Astrocyte (in vitro differentiated cells and primary cell): ENCODE results near the gene PLD5. TPM values are rescaled to one million over a fixed set of nuclear protein-coding genes. Genes with fewer than 3 reads are reported as not detected.

Source experiments
- DNase-seq: peaks from one replicate; pipeline ENCODE4 v3.0.0-alpha.2; 2010; ENCODE audit warnings: low read depth
- FAIRE-seq: peaks from 2 replicates; lab custom pipeline; 2011; peaks lifted over from hg19 to GRCh38; lab: Jason Lieb, UNC
- H2AFZ ChIP-seq: 2 replicates; pipeline ENCODE4 v1.6.0; 2012; ENCODE audit warnings: low read depth, low read length, inconsistent platforms
- H3K27ac ChIP-seq: 2 replicates; pipeline ENCODE4 v1.5.1; 2011; ENCODE audit warnings: low read depth, low read length, inconsistent platforms
- H3K27me3 ChIP-seq: 2 replicates; pipeline ENCODE4 v1.6.0; 2011; ENCODE audit warnings: low read length, inconsistent platforms; ENCODE audit not compliant: insufficient read depth
- H3K36me3 ChIP-seq: 2 replicates; pipeline ENCODE4 v1.5.1; 2011; ENCODE audit warnings: low read length, inconsistent platforms; ENCODE audit not compliant: insufficient read depth
- H3K4me1 ChIP-seq: 2 replicates; pipeline ENCODE4 v1.5.1; 2011; ENCODE audit warnings: low read length, inconsistent platforms; ENCODE audit not compliant: insufficient read depth
- H3K4me2 ChIP-seq: 2 replicates; pipeline ENCODE4 v1.6.0; 2012; ENCODE audit warnings: low read length, inconsistent platforms
- H3K4me3 ChIP-seq: 2 replicates; pipeline ENCODE4 v1.5.1; 2011; ENCODE audit warnings: low read depth, mild to moderate bottlenecking, low read length, inconsistent platforms; ENCODE audit not compliant: insufficient read depth
- H3K79me2 ChIP-seq: 2 replicates; pipeline ENCODE4 v1.6.0; 2012; ENCODE audit warnings: mild to moderate bottlenecking, low read length, inconsistent platforms; ENCODE audit not compliant: insufficient read depth
- H3K9ac ChIP-seq: 2 replicates; pipeline ENCODE4 v1.6.0; 2012; ENCODE audit warnings: mild to moderate bottlenecking, low read length, inconsistent platforms
- H3K9me3 ChIP-seq: 2 replicates; pipeline ENCODE4 v1.5.1; 2012; ENCODE audit warnings: low read depth, mild to moderate bottlenecking, low read length, inconsistent platforms; ENCODE audit not compliant: insufficient read depth
- H4K20me1 ChIP-seq: 2 replicates; pipeline ENCODE4 v1.6.0; 2012; ENCODE audit warnings: low read length, inconsistent platforms; ENCODE audit not compliant: insufficient read depth
- H3K27ac Mint-ChIP-seq: one replicate; pipeline ENCODE4 v1.8.0; 2021; ENCODE audit warnings: mild to moderate bottlenecking, mixed read lengths; ENCODE audit not compliant: unreplicated experiment
- H3K27me3 Mint-ChIP-seq: one replicate; pipeline ENCODE4 v1.8.0; 2021; ENCODE audit warnings: low read depth, mixed read lengths; ENCODE audit not compliant: unreplicated experiment
- H3K36me3 Mint-ChIP-seq: one replicate; pipeline ENCODE4 v1.8.0; 2021; ENCODE audit warnings: low read depth, mixed read lengths; ENCODE audit not compliant: unreplicated experiment
- H3K4me1 Mint-ChIP-seq: one replicate; pipeline ENCODE4 v1.8.0; 2021; ENCODE audit warnings: low read depth, mixed read lengths; ENCODE audit not compliant: unreplicated experiment
- H3K4me3 Mint-ChIP-seq: one replicate; pipeline ENCODE4 v1.8.0; 2021; ENCODE audit warnings: mild to moderate bottlenecking, moderate library complexity, mixed read lengths; ENCODE audit not compliant: unreplicated experiment
- H3K9me3 Mint-ChIP-seq: one replicate; pipeline ENCODE4 v1.8.0; 2021; ENCODE audit warnings: mild to moderate bottlenecking, mixed read lengths; ENCODE audit not compliant: unreplicated experiment
- EZH2 ChIP-seq: IDR thresholded peaks from 2 replicates; pipeline ENCODE4 v1.6.1; 2012; ENCODE audit warnings: mild to moderate bottlenecking, low read length, inconsistent platforms; ENCODE audit not compliant: insufficient read depth
- total RNA-seq: library from RNA; stranded (reverse); gene quantifications from 2 replicates; pipeline ENCODE4 v1.2.1, GENCODE V29; 2021
- TF ChIP-seq, protein P1 (sequence below): IDR thresholded peaks from 2 replicates; pipeline ENCODE4 v1.5.1; 2011; ENCODE audit warnings: low read depth, mild to moderate bottlenecking, inconsistent platforms, low read length, moderate library complexity; ENCODE audit not compliant: insufficient read depth

PLD5 gene
- total RNA-seq, 1 donor from 2014 or later = 4.9 TPM

DNA sequence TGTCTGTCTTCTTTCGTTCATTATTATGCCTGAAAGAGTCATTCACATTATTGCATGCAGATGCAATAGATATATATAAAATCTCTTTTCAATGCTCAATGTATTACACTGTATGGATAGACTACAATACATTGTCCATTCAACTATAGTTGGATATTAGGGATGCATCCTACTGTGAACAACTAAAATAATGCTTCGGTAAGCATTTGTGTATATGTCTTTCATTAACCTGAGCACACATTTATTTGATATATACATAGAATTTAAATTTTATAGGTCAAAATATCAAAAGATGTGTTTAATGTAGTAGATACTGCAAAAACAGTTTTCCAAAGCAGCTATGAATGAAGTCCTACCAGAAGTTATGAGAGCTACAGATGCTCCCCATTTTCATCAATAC lies 8.9 kb downstream of the PLD5 start:
- no peak overlapping the region for H3K4me3 Mint-ChIP-seq
- Histone ChIP-seq H3K9ac (no peak overlapping the region), H3K27me3 (no peaks in the 10 kb centered on the region), H3K4me1 (no peaks in the 10 kb centered on the region), H3K4me3 (no peak overlapping the region), H3K27ac (no peak overlapping the region), H3K36me3 (no peaks in the 10 kb centered on the region), H2AFZ (no peak overlapping the region), H4K20me1 (no peaks in the 10 kb centered on the region), H3K9me3 (no peaks in the 10 kb centered on the region), H3K79me2 (no peaks in the 10 kb centered on the region), H3K4me2 (no peak overlapping the region)
- DNase-seq (no peak), FAIRE-seq (no peak)
- H3K9me3 Mint-ChIP-seq = no peaks in the 10 kb centered on the region
- TF ChIP-seq EZH2 = no peak
- TF ChIP-seq, protein P1, sequence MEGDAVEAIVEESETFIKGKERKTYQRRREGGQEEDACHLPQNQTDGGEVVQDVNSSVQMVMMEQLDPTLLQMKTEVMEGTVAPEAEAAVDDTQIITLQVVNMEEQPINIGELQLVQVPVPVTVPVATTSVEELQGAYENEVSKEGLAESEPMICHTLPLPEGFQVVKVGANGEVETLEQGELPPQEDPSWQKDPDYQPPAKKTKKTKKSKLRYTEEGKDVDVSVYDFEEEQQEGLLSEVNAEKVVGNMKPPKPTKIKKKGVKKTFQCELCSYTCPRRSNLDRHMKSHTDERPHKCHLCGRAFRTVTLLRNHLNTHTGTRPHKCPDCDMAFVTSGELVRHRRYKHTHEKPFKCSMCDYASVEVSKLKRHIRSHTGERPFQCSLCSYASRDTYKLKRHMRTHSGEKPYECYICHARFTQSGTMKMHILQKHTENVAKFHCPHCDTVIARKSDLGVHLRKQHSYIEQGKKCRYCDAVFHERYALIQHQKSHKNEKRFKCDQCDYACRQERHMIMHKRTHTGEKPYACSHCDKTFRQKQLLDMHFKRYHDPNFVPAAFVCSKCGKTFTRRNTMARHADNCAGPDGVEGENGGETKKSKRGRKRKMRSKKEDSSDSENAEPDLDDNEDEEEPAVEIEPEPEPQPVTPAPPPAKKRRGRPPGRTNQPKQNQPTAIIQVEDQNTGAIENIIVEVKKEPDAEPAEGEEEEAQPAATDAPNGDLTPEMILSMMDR = no peak
- no peaks in the 10 kb centered on the region for H3K36me3 Mint-ChIP-seq
- no peaks in the 10 kb centered on the region for H3K27me3 Mint-ChIP-seq
- no peaks in the 10 kb centered on the region for H3K4me1 Mint-ChIP-seq
- no peak overlapping the region for H3K27ac Mint-ChIP-seq

DNA sequence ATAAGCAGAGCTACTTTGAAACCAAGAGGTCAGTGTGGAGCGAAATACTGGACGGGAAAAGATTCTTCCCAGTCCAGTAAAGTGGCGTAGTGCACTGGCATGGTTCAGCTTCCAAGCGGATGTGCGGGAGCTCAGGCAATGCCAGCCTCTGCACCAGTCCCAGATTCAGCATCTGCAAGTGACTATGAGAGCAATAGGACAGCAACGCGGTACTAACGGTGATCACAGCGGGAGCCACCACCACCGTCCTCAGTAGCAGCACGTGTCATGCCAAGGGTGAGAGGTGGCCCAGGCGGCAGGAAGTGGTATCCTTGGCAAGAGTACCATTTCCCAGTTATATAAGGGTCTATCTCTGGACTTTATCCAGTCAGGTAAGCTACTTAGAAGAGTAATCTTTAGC lies 17.8 kb downstream of the PLD5 start:
- TF ChIP-seq, protein P1 = no peak
- no peak for TF ChIP-seq EZH2
- no peak overlapping the region for H3K4me2 ChIP-seq
- DNase-seq (no peak), FAIRE-seq (no peak)
- H3K4me1 ChIP-seq = no peaks in the 10 kb centered on the region
- Mint-ChIP-seq H3K4me3 (no peak overlapping the region), H3K36me3 (no peaks in the 10 kb centered on the region), H3K27ac (no peak overlapping the region), H3K27me3 (peaks cover 3% of the 10 kb centered on the region), H3K4me1 (no peaks in the 10 kb centered on the region), H3K9me3 (no peaks in the 10 kb centered on the region)
- H3K36me3 ChIP-seq = no peaks in the 10 kb centered on the region
- H2AFZ ChIP-seq = no peak overlapping the region
- peaks cover 3% of the 10 kb centered on the region for H3K9me3 ChIP-seq
- no peaks in the 10 kb centered on the region for H3K27me3 ChIP-seq
- H4K20me1 ChIP-seq = no peaks in the 10 kb centered on the region
- H3K4me3 ChIP-seq = no peak overlapping the region
- no peak overlapping the region for H3K9ac ChIP-seq
- H3K27ac ChIP-seq = no peak overlapping the region
- H3K79me2 ChIP-seq = no peaks in the 10 kb centered on the region

DNA sequence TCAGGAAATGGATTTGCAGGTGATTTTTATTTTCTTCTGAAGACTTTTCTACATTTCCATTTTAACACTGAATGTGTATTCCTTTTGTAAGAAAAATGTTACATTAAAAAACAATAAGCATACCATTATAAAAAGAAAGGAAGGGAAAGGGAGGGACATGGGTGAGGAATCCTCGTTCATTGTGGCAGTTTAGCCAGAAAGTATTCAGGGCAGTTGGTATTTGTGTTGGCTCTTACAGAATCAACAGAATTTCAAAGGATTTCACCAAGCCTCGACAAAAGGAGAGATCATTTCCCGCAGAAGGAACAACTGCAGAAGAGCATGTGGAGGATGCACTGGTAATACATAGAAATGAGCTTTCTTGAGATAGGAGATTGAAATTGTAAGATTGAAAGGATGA lies 35.0 kb downstream of the PLD5 start:
- no peaks in the 10 kb centered on the region for H3K4me1 Mint-ChIP-seq
- Histone ChIP-seq H3K36me3 (no peaks in the 10 kb centered on the region), H2AFZ (no peak overlapping the region), H3K4me1 (no peaks in the 10 kb centered on the region), H3K4me2 (no peak overlapping the region), H3K27ac (no peak overlapping the region), H3K9me3 (no peaks in the 10 kb centered on the region), H3K79me2 (no peaks in the 10 kb centered on the region), H3K4me3 (no peak overlapping the region), H3K9ac (no peak overlapping the region), H4K20me1 (no peaks in the 10 kb centered on the region), H3K27me3 (no peaks in the 10 kb centered on the region)
- DNase-seq (no peak), FAIRE-seq (no peak)
- no peak for TF ChIP-seq EZH2
- TF ChIP-seq, protein P1 = no peak
- no peaks in the 10 kb centered on the region for H3K36me3 Mint-ChIP-seq
- peaks cover 9% of the 10 kb centered on the region for H3K9me3 Mint-ChIP-seq
- H3K27me3 Mint-ChIP-seq = no peaks in the 10 kb centered on the region
- H3K27ac Mint-ChIP-seq = no peak overlapping the region
- H3K4me3 Mint-ChIP-seq = no peak overlapping the region
